GM23338 (cell line): ENCODE data around the gene CLHC1. TPM values are rescaled to one million over a fixed set of nuclear protein-coding genes. Genes with fewer than 3 reads are reported as not detected.
"Not testable (repeated sequence)": the region's sequence is repeated elsewhere in the genome, so short reads cannot be mapped to it uniquely, and the experiment has no call there.

Experiments used
- ATAC-seq: fragments of 200-7000 bp; cut with Tn5 transposase; 3 replicates; pipeline ENCODE4 v1.9.1; 2020
- DNase-seq: peaks from one replicate; pipeline ENCODE4 v3.0.0-alpha.2; 2015; ENCODE audit warnings: low spot score
- H2AFZ ChIP-seq: fragments of 200-600 bp; sonication (generic); 2 replicates; pipeline ENCODE4 v1.8.0; 2016; ENCODE audit warnings: antibody characterized with exemption, mild to moderate bottlenecking, moderate library complexity
- H3F3A ChIP-seq: fragments of 200-600 bp; sonication (generic); replicated peaks from 2 replicates; pipeline ENCODE4 v1.8.0; 2017; ENCODE audit warnings: antibody characterized with exemption, mixed run types, low read depth
- H3K27ac ChIP-seq: fragments of 200-600 bp; sonication (generic); 2 replicates; pipeline ENCODE4 v1.6.1; 2016; ENCODE audit warnings: low read depth
- H3K27me3 ChIP-seq: fragments of 200-600 bp; sonication (generic); 2 replicates; pipeline ENCODE4 v1.8.0; 2016; ENCODE audit warnings: mild to moderate bottlenecking, mixed run types, moderate library complexity; ENCODE audit not compliant: insufficient read depth
- H3K36me3 ChIP-seq: fragments of 200-600 bp; sonication (generic); 2 replicates; pipeline ENCODE4 v1.8.0; 2016; ENCODE audit warnings: mild to moderate bottlenecking; ENCODE audit not compliant: insufficient read depth
- H3K4me1 ChIP-seq: fragments of 200-600 bp; sonication (generic); 2 replicates; pipeline ENCODE4 v1.8.0; 2016; ENCODE audit warnings: mild to moderate bottlenecking, moderate library complexity; ENCODE audit not compliant: insufficient read depth
- H3K4me2 ChIP-seq: fragments of 200-600 bp; sonication (generic); 2 replicates; pipeline ENCODE4 v1.7.1; 2017; ENCODE audit warnings: mixed run types
- H3K4me3 ChIP-seq: fragments of 200-600 bp; sonication (generic); 2 replicates; pipeline ENCODE4 v1.6.1; 2016; ENCODE audit warnings: mixed run types
- H3K79me2 ChIP-seq: fragments of 200-600 bp; sonication (generic); replicated peaks from 2 replicates; pipeline ENCODE4 v1.8.0; 2017; ENCODE audit warnings: mild to moderate bottlenecking; ENCODE audit not compliant: insufficient read depth
- H3K9me2 ChIP-seq: fragments of 200-600 bp; sonication (generic); 2 replicates; pipeline ENCODE4 v1.8.0; 2017; ENCODE audit not compliant: insufficient read depth
- H4K20me1 ChIP-seq: fragments of 200-600 bp; sonication (generic); replicated peaks from 2 replicates; pipeline ENCODE4 v1.8.0; 2017; ENCODE audit warnings: mild to moderate bottlenecking; ENCODE audit not compliant: insufficient read depth
- H3K27ac Mint-ChIP-seq: 2 replicates; pipeline ENCODE4 v1.8.0; 2020; ENCODE audit warnings: inconsistent platforms, mild to moderate bottlenecking, moderate library complexity, mixed read lengths
- H3K27me3 Mint-ChIP-seq: 3 replicates; pipeline ENCODE4 v1.8.0; 2022; ENCODE audit warnings: low read depth, mild to moderate bottlenecking, moderate library complexity, mixed read lengths, inconsistent platforms; ENCODE audit not compliant: insufficient read depth, poor library complexity
- H3K36me3 Mint-ChIP-seq: 3 replicates; pipeline ENCODE4 v1.8.0; 2021; ENCODE audit warnings: low read depth, mild to moderate bottlenecking, inconsistent platforms, moderate library complexity, mixed read lengths
- H3K4me1 Mint-ChIP-seq: 3 replicates; pipeline ENCODE4 v1.8.0; 2020; ENCODE audit warnings: mild to moderate bottlenecking, inconsistent platforms, mixed read lengths
- H3K4me3 Mint-ChIP-seq: 3 replicates; pipeline ENCODE4 v1.8.0; 2021; ENCODE audit warnings: moderate library complexity, mild to moderate bottlenecking, inconsistent platforms, mixed read lengths
- H3K9me3 Mint-ChIP-seq: 3 replicates; pipeline ENCODE4 v1.8.0; 2020; ENCODE audit warnings: moderate library complexity, mild to moderate bottlenecking, inconsistent platforms, mixed read lengths
- polyA plus RNA-seq: library from polyadenylated mRNA; unstranded; fragments of >200 nt; fragmentation: Nextera tagmentation; extraction: Ambion mirVana; gene quantifications from 2 replicates; pipeline ENCODE4 v1.2.1, GENCODE V29; 2016
- total RNA-seq: library from RNA; depleted of rRNA; stranded (reverse); fragments of >200 nt; shearing (Covaris generic); gene quantifications from 2 replicates; pipeline ENCODE4 v1.2.3, GENCODE V29; 2014
- TF ChIP-seq, protein P1 (sequence below): IDR thresholded peaks from one replicate; pipeline ENCODE4 v1.6.1; 2018; ENCODE audit warnings: antibody characterized with exemption; ENCODE audit not compliant: unreplicated experiment

The CLHC1 gene
- total and polyA plus RNA-seq, 2 experiments from 2014 or later = 3.1 to 5.0 TPM

DNA sequence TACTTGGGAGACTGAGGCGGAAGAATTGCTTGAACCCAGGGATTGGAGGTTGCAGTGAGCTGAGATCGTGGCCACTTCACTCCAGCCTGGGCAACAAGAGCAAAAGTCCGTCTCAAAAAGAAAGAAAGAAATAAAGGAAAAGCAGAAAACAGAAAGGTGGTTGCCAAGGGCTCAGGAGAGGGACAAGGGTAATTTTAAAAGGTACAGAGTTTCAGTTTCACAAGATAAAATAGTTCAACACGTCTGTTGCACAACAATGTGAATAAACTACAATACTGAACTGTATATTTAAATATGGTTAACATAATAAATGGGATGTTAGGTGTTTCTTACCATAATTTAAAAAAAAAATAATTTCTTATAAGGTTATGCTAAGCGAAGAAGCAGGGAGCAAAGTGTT, 13.3 kb upstream of the CLHC1 start (continued):
- TF ChIP-seq, protein P1, sequence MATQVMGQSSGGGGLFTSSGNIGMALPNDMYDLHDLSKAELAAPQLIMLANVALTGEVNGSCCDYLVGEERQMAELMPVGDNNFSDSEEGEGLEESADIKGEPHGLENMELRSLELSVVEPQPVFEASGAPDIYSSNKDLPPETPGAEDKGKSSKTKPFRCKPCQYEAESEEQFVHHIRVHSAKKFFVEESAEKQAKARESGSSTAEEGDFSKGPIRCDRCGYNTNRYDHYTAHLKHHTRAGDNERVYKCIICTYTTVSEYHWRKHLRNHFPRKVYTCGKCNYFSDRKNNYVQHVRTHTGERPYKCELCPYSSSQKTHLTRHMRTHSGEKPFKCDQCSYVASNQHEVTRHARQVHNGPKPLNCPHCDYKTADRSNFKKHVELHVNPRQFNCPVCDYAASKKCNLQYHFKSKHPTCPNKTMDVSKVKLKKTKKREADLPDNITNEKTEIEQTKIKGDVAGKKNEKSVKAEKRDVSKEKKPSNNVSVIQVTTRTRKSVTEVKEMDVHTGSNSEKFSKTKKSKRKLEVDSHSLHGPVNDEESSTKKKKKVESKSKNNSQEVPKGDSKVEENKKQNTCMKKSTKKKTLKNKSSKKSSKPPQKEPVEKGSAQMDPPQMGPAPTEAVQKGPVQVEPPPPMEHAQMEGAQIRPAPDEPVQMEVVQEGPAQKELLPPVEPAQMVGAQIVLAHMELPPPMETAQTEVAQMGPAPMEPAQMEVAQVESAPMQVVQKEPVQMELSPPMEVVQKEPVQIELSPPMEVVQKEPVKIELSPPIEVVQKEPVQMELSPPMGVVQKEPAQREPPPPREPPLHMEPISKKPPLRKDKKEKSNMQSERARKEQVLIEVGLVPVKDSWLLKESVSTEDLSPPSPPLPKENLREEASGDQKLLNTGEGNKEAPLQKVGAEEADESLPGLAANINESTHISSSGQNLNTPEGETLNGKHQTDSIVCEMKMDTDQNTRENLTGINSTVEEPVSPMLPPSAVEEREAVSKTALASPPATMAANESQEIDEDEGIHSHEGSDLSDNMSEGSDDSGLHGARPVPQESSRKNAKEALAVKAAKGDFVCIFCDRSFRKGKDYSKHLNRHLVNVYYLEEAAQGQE = no peak

DNA sequence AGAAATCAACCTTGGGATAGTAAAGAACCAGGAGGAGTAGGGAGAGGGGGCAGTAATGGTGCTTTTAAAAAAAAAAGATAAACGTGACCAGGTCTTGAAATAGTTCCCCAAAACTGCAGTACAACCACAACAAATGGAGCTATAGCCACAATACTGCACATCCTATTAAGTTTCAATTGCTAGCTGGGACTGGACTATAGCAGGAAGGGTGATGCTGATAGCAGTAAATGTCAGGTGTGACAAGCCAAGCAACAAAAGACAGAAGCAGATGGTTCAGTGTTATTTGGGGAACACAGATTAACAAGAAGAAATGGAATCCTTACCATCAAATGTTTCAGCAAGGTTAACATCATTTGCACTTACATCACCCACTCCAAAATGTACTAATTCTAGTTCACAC, 10.5 kb upstream of the CLHC1 start:
- peaks cover 11% of the 10 kb centered on the region; the same call in 1 of the 2 replicates for H3K36me3 ChIP-seq
- Mint-ChIP-seq H3K9me3 (no peaks in the 10 kb centered on the region), H3K27ac (no peak overlapping the region), H3K4me3 (no peak overlapping the region), H3K27me3 (peaks cover 2% of the 10 kb centered on the region), H3K4me1 (no peaks in the 10 kb centered on the region), H3K36me3 (peaks cover 20% of the 10 kb centered on the region; the same call in 2 of the 3 replicates)
- no peak for ATAC-seq
- DNase-seq = no peak
- H3K27ac ChIP-seq = no peak overlapping the region
- H3K4me3 ChIP-seq = no peak overlapping the region
- H3F3A ChIP-seq = peaks cover 9% of the 10 kb centered on the region; the same call in 1 of the 2 replicates
- no peaks in the 10 kb centered on the region for H3K4me1 ChIP-seq
- H4K20me1 ChIP-seq = 0 out of 2 replicates have a peak, but pooled peaks cover 4% of the 10 kb centered on the region
- H3K4me2 ChIP-seq = no peak overlapping the region
- H3K9me2 ChIP-seq = no peaks in the 10 kb centered on the region
- H2AFZ ChIP-seq = no peak overlapping the region
- no peaks in the 10 kb centered on the region for H3K79me2 ChIP-seq
- no peaks in the 10 kb centered on the region for H3K27me3 ChIP-seq
- TF ChIP-seq, protein P1 = no peak

DNA sequence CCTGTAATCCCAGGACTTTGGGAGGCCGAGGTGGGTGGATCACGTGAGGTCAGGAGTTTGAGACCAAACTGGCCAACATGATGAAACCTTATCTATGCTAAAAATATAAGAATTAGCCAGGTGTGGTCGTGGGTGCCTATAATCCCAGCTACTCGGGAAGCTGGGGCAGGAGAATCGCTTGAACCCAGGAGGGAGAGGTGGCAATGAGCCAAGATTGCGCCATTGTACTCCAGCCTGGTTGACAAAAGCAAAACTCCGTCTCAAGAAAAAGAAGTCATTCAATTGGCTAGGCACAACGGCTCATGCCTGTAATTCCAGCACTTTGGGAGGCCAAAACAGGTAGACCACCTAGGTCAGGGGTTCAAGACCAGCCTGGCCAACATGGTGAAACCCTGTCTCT, 9.5 kb upstream of the CLHC1 start:
- H3K9me2 ChIP-seq, H3K27me3 ChIP-seq, H3K27ac ChIP-seq, H3K4me1 Mint-ChIP-seq, H3K79me2 ChIP-seq, H3K27me3 Mint-ChIP-seq, H3K4me1 ChIP-seq, H3K4me2 ChIP-seq, H3K4me3 Mint-ChIP-seq, H3K27ac Mint-ChIP-seq, H4K20me1 ChIP-seq, DNase-seq, ATAC-seq, H3K9me3 Mint-ChIP-seq, H3K4me3 ChIP-seq, H2AFZ ChIP-seq: not testable (repeated sequence)
- Histone ChIP-seq H3F3A (peaks cover 12% of the 10 kb centered on the region; the same call in 1 of the 2 replicates), H3K36me3 (peaks cover 14% of the 10 kb centered on the region; the same call in 1 of the 2 replicates)
- peaks cover 24% of the 10 kb centered on the region; the same call in 2 of the 3 replicates for H3K36me3 Mint-ChIP-seq
